H9 (cell line): ENCODE data around the gene HAGH. TPM values are rescaled to one million over a fixed set of nuclear protein-coding genes. Genes with fewer than 3 reads are reported as not detected.

Experiments
- DNase-seq: peaks from one replicate; pipeline ENCODE4 v3.0.0-alpha.2; 2017
- H2AFZ ChIP-seq: one replicate; pipeline ENCODE4 v1.6.1; 2013; ENCODE audit warnings: mild to moderate bottlenecking, low read length, control low read depth, moderate library complexity
- H2AK5ac ChIP-seq: 2 replicates; pipeline ENCODE4 v1.6.1; 2013; ENCODE audit warnings: low read length, control low read depth, mixed read lengths; ENCODE audit not compliant: insufficient read length
- H2BK120ac ChIP-seq: one replicate; pipeline ENCODE4 v1.6.1; 2013; ENCODE audit warnings: low read depth, mild to moderate bottlenecking, low read length, control low read depth, inconsistent platforms; ENCODE audit not compliant: poor library complexity, severe bottlenecking
- H2BK12ac ChIP-seq: 2 replicates; pipeline ENCODE4 v1.6.1; 2013; ENCODE audit warnings: low read length, control low read depth, mixed read lengths, low read depth; ENCODE audit not compliant: insufficient read length
- H2BK15ac ChIP-seq: 2 replicates; pipeline ENCODE4 v1.6.1; 2013; ENCODE audit warnings: low read depth, low read length, control low read depth
- H2BK20ac ChIP-seq: one replicate; pipeline ENCODE4 v1.6.1; 2013; ENCODE audit warnings: low read depth, mild to moderate bottlenecking, low read length, control low read depth, inconsistent platforms; ENCODE audit not compliant: poor library complexity, severe bottlenecking
- H2BK5ac ChIP-seq: 2 replicates; pipeline ENCODE4 v1.6.1; 2013; ENCODE audit warnings: low read length, control low read depth, mixed read lengths; ENCODE audit not compliant: insufficient read length
- H3K14ac ChIP-seq: 2 replicates; pipeline ENCODE4 v1.6.1; 2013; ENCODE audit warnings: low read length, control low read depth; ENCODE audit not compliant: insufficient read depth
- H3K18ac ChIP-seq: 2 replicates; pipeline ENCODE4 v1.6.1; 2013; ENCODE audit warnings: low read depth, mild to moderate bottlenecking, mixed read lengths, low read length, control low read depth; ENCODE audit not compliant: insufficient read length
- H3K23ac ChIP-seq: 2 replicates; pipeline ENCODE4 v1.6.1; 2013; ENCODE audit warnings: low read length, control low read depth, mixed read lengths, low read depth; ENCODE audit not compliant: insufficient read length
- H3K23me2 ChIP-seq: 2 replicates; pipeline ENCODE4 v1.6.1; 2013; ENCODE audit warnings: low read depth, mild to moderate bottlenecking, mixed read lengths, low read length, control low read depth; ENCODE audit not compliant: insufficient read length, poor library complexity, severe bottlenecking
- H3K27ac ChIP-seq: 2 replicates; pipeline ENCODE4 v1.5.1; 2013; ENCODE audit warnings: low read length, control low read depth, mixed read lengths, low read depth; ENCODE audit not compliant: insufficient read length
- H3K27me3 ChIP-seq: 2 replicates; pipeline ENCODE4 v1.6.1; 2013; ENCODE audit warnings: low read length, control low read depth, inconsistent platforms; ENCODE audit not compliant: insufficient read depth
- H3K4ac ChIP-seq: 2 replicates; pipeline ENCODE4 v1.6.1; 2013; ENCODE audit warnings: low read depth, mild to moderate bottlenecking, control low read depth, inconsistent platforms, low read length, moderate library complexity
- H3K4me1 ChIP-seq: 2 replicates; pipeline ENCODE4 v1.6.1; 2013; ENCODE audit warnings: low read length, control low read depth, inconsistent platforms; ENCODE audit not compliant: insufficient read depth
- H3K4me2 ChIP-seq: 2 replicates; pipeline ENCODE4 v1.6.1; 2013; ENCODE audit warnings: low read length, control low read depth, mixed read lengths; ENCODE audit not compliant: insufficient read length, insufficient read depth
- H3K56ac ChIP-seq: 2 replicates; pipeline ENCODE4 v1.6.1; 2013; ENCODE audit warnings: low read depth, mild to moderate bottlenecking, mixed read lengths, low read length, control low read depth; ENCODE audit not compliant: insufficient read length
- H3K79me1 ChIP-seq: 2 replicates; pipeline ENCODE4 v1.6.1; 2013; ENCODE audit warnings: low read depth, mild to moderate bottlenecking, moderate library complexity, low read length, control low read depth, inconsistent platforms; ENCODE audit not compliant: insufficient read depth, poor library complexity, severe bottlenecking
- H3K79me2 ChIP-seq: 2 replicates; pipeline ENCODE4 v1.6.1; 2013; ENCODE audit warnings: low read length, control low read depth, inconsistent platforms; ENCODE audit not compliant: insufficient read depth
- H3K9ac ChIP-seq: 2 replicates; pipeline ENCODE4 v1.6.1; 2013; ENCODE audit warnings: low read length, control low read depth, mixed read lengths; ENCODE audit not compliant: insufficient read length; ENCODE audit errors: extremely low read depth
- H3K9me3 ChIP-seq: one replicate; pipeline ENCODE4 v1.6.1; 2013; ENCODE audit warnings: low read depth, low read length, inconsistent platforms; ENCODE audit not compliant: control insufficient read depth
- H3T11ph ChIP-seq: one replicate; pipeline ENCODE4 v1.6.1; 2013; ENCODE audit warnings: mild to moderate bottlenecking, low read length, control low read depth, inconsistent platforms
- H4K20me1 ChIP-seq: one replicate; pipeline ENCODE4 v1.6.1; 2013; ENCODE audit not compliant: control insufficient read depth, insufficient read length, insufficient read depth
- H4K5ac ChIP-seq: 2 replicates; pipeline ENCODE4 v1.6.1; 2013; ENCODE audit warnings: low read depth, mild to moderate bottlenecking, mixed read lengths, low read length, control low read depth; ENCODE audit not compliant: insufficient read length
- H4K8ac ChIP-seq: replicated peaks from 2 replicates; pipeline ENCODE4 v1.6.1; 2013; ENCODE audit warnings: low read length, control low read depth, mixed read lengths, low read depth; ENCODE audit not compliant: insufficient read length
- H4K91ac ChIP-seq: 2 replicates; pipeline ENCODE4 v1.6.1; 2013; ENCODE audit warnings: low read depth, mild to moderate bottlenecking, moderate library complexity, mixed read lengths, low read length, control low read depth; ENCODE audit not compliant: insufficient read length
- H3K27ac Mint-ChIP-seq, 3 experiments: 2 replicates in 2 of 3; 3 replicates in 1 of 3; pipeline ENCODE4 v1.8.0; 2020 to 2021; ENCODE audit warnings: mixed read lengths in 3 of 3, mild to moderate bottlenecking in 1 of 3, moderate library complexity in 1 of 3
- H3K27me3 Mint-ChIP-seq: 2 replicates; pipeline ENCODE4 v1.8.0; 2021; ENCODE audit warnings: low read depth, mild to moderate bottlenecking, moderate library complexity, mixed read lengths
- H3K36me3 Mint-ChIP-seq, 3 experiments: 2 replicates in 2 of 3; 3 replicates in 1 of 3; pipeline ENCODE4 v1.8.0; 2020 to 2021; ENCODE audit warnings: low read depth in 3 of 3, mixed read lengths in 3 of 3; ENCODE audit not compliant: insufficient read depth in 1 of 3
- H3K4me1 Mint-ChIP-seq, 2 experiments: 2 replicates each; pipeline ENCODE4 v1.8.0; 2020; ENCODE audit warnings: mixed read lengths in 2 of 2
- H3K4me3 Mint-ChIP-seq, 2 experiments: 2 replicates in 1 of 2; 3 replicates in 1 of 2; pipeline ENCODE4 v1.8.0; 2020 to 2021; ENCODE audit warnings: mild to moderate bottlenecking in 2 of 2, mixed read lengths in 2 of 2, moderate library complexity in 1 of 2
- H3K9me3 Mint-ChIP-seq, 2 experiments: 2 replicates in 1 of 2; 3 replicates in 1 of 2; pipeline ENCODE4 v1.8.0; 2020; ENCODE audit warnings: mild to moderate bottlenecking in 2 of 2, mixed read lengths in 2 of 2, moderate library complexity in 1 of 2
- WGBS: extraction: QIAGEN DNeasy Blood & Tissue Kit; methylation state at CpG from one replicate; pipeline ENCODE4 v1.1.7; 2013; ENCODE audit warnings: missing lambda C conversion rate, low lambda C conversion rate, mixed read lengths; ENCODE audit not compliant: insufficient read length; ENCODE audit errors: extremely low coverage; 5-methylcytosine and 5-hydroxymethylcytosine counted together
- total RNA-seq: library from RNA; stranded (reverse); gene quantifications from 2 replicates; pipeline ENCODE4 v1.2.1, GENCODE V29; 2021
- TF ChIP-seq, protein P1 (sequence below): fragments of 200-600 bp; sonication (generic); conservative IDR thresholded peaks from 3 replicates; pipeline ENCODE4 v1.8.0; 2021; ENCODE audit warnings: antibody characterized with exemption, mild to moderate bottlenecking

HAGH gene
- total RNA-seq, 1 experiment from 2014 or later: 30.0 TPM

DNA sequence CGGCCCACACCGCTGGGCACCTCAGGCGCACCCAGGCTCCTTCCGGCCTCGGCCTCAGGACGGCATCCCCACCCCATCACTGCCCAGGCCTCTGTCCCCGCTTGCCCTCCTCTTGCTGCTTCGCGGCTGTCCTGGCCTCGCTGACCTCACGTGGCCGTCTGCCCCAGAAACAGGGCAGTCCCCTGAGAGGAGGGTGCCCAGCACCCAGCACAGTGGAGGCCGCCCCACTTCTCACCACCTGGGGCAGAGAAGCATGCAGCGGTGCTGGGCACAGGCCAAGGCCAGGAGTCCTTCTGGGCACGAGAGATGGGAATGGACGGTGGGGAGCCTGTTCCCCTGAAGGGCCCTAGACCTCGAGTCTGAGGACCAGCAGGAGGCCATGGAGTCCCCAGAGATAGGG lies 8.9 kb downstream of the HAGH start:
- no peaks in the 10 kb centered on the region for H3K9me3 Mint-ChIP-seq
- no peak overlapping the region for H3K4ac ChIP-seq
- no CpG with 5 or more reads among the region's 17 CpGs for WGBS

More for the DNA sequence above, 8.9 kb downstream of the HAGH start:
- H3K56ac ChIP-seq: no peak overlapping the region
- no peak overlapping the region for H2AFZ ChIP-seq
- H3K36me3 Mint-ChIP-seq: peaks cover 4 to 18% (median 17%) of the 10 kb centered on the region in 3 experiments; a peak in 6 of 7 replicates
- H2AK5ac ChIP-seq: no peak overlapping the region
- no peak overlapping the region; the same call in 1 of the 2 replicates for H3K14ac ChIP-seq
- H4K8ac ChIP-seq: no peak overlapping the region
- H2BK5ac ChIP-seq: no peak overlapping the region
- H3K18ac ChIP-seq: no peak overlapping the region
- no peak overlapping the region for H2BK12ac ChIP-seq
- H3K27ac Mint-ChIP-seq: peak overlapping the region in 1 of 3 experiments; percentile 72; a peak in 1 of 7 replicates
- H3K4me1 ChIP-seq: no peaks in the 10 kb centered on the region
- no peaks in the 10 kb centered on the region for H3K9me3 ChIP-seq
- H3K4me2 ChIP-seq: no peak overlapping the region
- H3T11ph ChIP-seq: no peak overlapping the region
- H3K23me2 ChIP-seq: no peaks in the 10 kb centered on the region
- no peaks in the 10 kb centered on the region for H3K79me2 ChIP-seq
- H2BK15ac ChIP-seq: no peak overlapping the region
- TF ChIP-seq, protein P1, sequence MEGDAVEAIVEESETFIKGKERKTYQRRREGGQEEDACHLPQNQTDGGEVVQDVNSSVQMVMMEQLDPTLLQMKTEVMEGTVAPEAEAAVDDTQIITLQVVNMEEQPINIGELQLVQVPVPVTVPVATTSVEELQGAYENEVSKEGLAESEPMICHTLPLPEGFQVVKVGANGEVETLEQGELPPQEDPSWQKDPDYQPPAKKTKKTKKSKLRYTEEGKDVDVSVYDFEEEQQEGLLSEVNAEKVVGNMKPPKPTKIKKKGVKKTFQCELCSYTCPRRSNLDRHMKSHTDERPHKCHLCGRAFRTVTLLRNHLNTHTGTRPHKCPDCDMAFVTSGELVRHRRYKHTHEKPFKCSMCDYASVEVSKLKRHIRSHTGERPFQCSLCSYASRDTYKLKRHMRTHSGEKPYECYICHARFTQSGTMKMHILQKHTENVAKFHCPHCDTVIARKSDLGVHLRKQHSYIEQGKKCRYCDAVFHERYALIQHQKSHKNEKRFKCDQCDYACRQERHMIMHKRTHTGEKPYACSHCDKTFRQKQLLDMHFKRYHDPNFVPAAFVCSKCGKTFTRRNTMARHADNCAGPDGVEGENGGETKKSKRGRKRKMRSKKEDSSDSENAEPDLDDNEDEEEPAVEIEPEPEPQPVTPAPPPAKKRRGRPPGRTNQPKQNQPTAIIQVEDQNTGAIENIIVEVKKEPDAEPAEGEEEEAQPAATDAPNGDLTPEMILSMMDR: no peak
- H4K5ac ChIP-seq: no peak overlapping the region
- H3K9ac ChIP-seq: no peak overlapping the region
- H3K23ac ChIP-seq: no peak overlapping the region
- no peak for DNase-seq
- H3K4me1 Mint-ChIP-seq: peaks cover 0 to 3% of the 10 kb centered on the region in 2 experiments; a peak in 2 of 4 replicates
- no peak overlapping the region for H2BK20ac ChIP-seq
- H3K79me1 ChIP-seq: no peaks in the 10 kb centered on the region
- no peaks in the 10 kb centered on the region for H3K27me3 ChIP-seq
- no peak overlapping the region for H3K27ac ChIP-seq
- H4K20me1 ChIP-seq: no peaks in the 10 kb centered on the region
- no peaks in the 10 kb centered on the region; the same call in 1 of the 2 replicates for H3K27me3 Mint-ChIP-seq
- no peak overlapping the region for H4K91ac ChIP-seq
- no peak overlapping the region for H2BK120ac ChIP-seq
- no peak overlapping the region for H3K4me3 Mint-ChIP-seq
